HepG2 (cell line): Measurements from ENCODE around the gene CALHM5.

ENCODE experiments used
- BCL3 ChIP-seq: sonication (generic); formaldehyde crosslinking; IDR thresholded peaks from 2 replicates; pipeline ENCODE4 v1.5.1; 2020; ENCODE audit warnings: mild to moderate bottlenecking, missing genetic modification reagents, moderate library complexity
- CREB3 ChIP-seq: sonication (generic); formaldehyde crosslinking; IDR thresholded peaks from 2 replicates; pipeline ENCODE4 v1.5.0; 2020; ENCODE audit warnings: missing genetic modification reagents
- CTCF ChIP-seq: sonication (generic); formaldehyde crosslinking; IDR thresholded peaks from 2 replicates; pipeline ENCODE4 v1.5.0; 2020; ENCODE audit warnings: mild to moderate bottlenecking, missing genetic modification reagents, moderate library complexity
- HIVEP1 ChIP-seq: sonication (generic); formaldehyde crosslinking; IDR thresholded peaks from 2 replicates; pipeline ENCODE4 v1.4.0; 2020; ENCODE audit warnings: mild to moderate bottlenecking, missing genetic modification reagents
- KLF9 ChIP-seq: IDR thresholded peaks from 2 replicates; pipeline ENCODE4 v1.6.1; 2016; ENCODE audit warnings: low read depth
- RAD51 ChIP-seq: fragments of 450-650 bp; IDR thresholded peaks from 2 replicates; pipeline ENCODE4 v1.6.1; 2016; ENCODE audit warnings: borderline replicate concordance
- RBM22 ChIP-seq: fragments of 200-400 bp; formaldehyde crosslinking; optimal IDR thresholded peaks from 2 replicates; pipeline ENCODE3; 2017; ENCODE audit warnings: mild to moderate bottlenecking, low read length, moderate library complexity
- RERE ChIP-seq: IDR thresholded peaks from 2 replicates; pipeline ENCODE4 v1.6.1; 2016; ENCODE audit warnings: low read depth, missing genetic modification reagents, missing compliant biosample characterization
- TCF12 ChIP-seq, 2 experiments: fragments of 450-650 bp in 1 of 2; sonication (generic) in 1 of 2; formaldehyde crosslinking in 1 of 2; IDR thresholded peaks; 2 replicates each; pipeline versions ENCODE4 v1.6.1 to v1.8.0; 2017 to 2022; ENCODE audit warnings: antibody characterized with exemption in 1 of 2, mild to moderate bottlenecking in 1 of 2, missing genetic modification reagents in 1 of 2, moderate library complexity in 1 of 2
- TCF7L2 ChIP-seq: IDR thresholded peaks from 2 replicates; pipeline ENCODE4 v1.6.1; 2011; ENCODE audit warnings: mild to moderate bottlenecking, low read depth, low read length, moderate library complexity
- XRCC5 ChIP-seq: fragments of 200-400 bp; formaldehyde crosslinking; optimal IDR thresholded peaks from 2 replicates; pipeline ENCODE3; 2017; ENCODE audit warnings: mild to moderate bottlenecking, low read length
- ZBTB2 ChIP-seq: sonication (generic); formaldehyde crosslinking; IDR thresholded peaks from 2 replicates; pipeline ENCODE4 v1.8.0; 2022; ENCODE audit warnings: low read depth, missing genetic modification reagents
- ZNF251 ChIP-seq: sonication (generic); formaldehyde crosslinking; IDR thresholded peaks from 2 replicates; pipeline ENCODE4 v1.9.0; 2021; ENCODE audit warnings: mild to moderate bottlenecking, missing genetic modification reagents

- TF ChIP-seq HIVEP1 (CRISPR knock-in tag): no peak
- TF ChIP-seq KLF9 (CRISPR knock-in tag): no peak
- no peak for TF ChIP-seq RAD51
- TF ChIP-seq BCL3 (CRISPR knock-in tag): no peak
- TF ChIP-seq ZNF251: no peak
- no peak for TF ChIP-seq ZBTB2 (CRISPR knock-in tag)
- TF ChIP-seq XRCC5: no peak
- no peak for TF ChIP-seq RERE (CRISPR knock-in tag)
- TF ChIP-seq CREB3 (CRISPR knock-in tag): no peak
- TF ChIP-seq TCF12 (IDR thresholded peaks at IDR 0.05): no peak
- no peak for TF ChIP-seq TCF12 (CRISPR knock-in tag; IDR thresholded peaks at IDR 0.05)
- no peak for TF ChIP-seq TCF7L2
- TF ChIP-seq CTCF (CRISPR knock-in tag): no peak
- TF ChIP-seq RBM22: no peak
These were observed 12.8 kb downstream of the CALHM5 start for GRCh38 chr6:116524236-116524635.
